Glutamatergic neuron (in vitro differentiated cells): ENCODE results near the gene GMEB2. TPM values are rescaled to one million over a fixed set of nuclear protein-coding genes. Genes with fewer than 3 reads are reported as not detected.
"Not testable (repeated sequence)": the region's sequence is repeated elsewhere in the genome, so short reads cannot be mapped to it uniquely, and the experiment has no call there.

Source experiments
- DNase-seq: peaks from one replicate; pipeline ENCODE4 v3.0.0; 2022
- H3K27ac Mint-ChIP-seq: one replicate; pipeline ENCODE4 v1.8.0; 2020; ENCODE audit warnings: mild to moderate bottlenecking, mixed read lengths, inconsistent platforms; ENCODE audit not compliant: unreplicated experiment
- H3K27me3 Mint-ChIP-seq: one replicate; pipeline ENCODE4 v1.8.0; 2020; ENCODE audit warnings: mild to moderate bottlenecking, moderate library complexity, mixed read lengths, inconsistent platforms; ENCODE audit not compliant: unreplicated experiment
- H3K36me3 Mint-ChIP-seq: one replicate; pipeline ENCODE4 v1.8.0; 2020; ENCODE audit warnings: mild to moderate bottlenecking, mixed read lengths, inconsistent platforms; ENCODE audit not compliant: unreplicated experiment
- H3K4me1 Mint-ChIP-seq: one replicate; pipeline ENCODE4 v1.8.0; 2020; ENCODE audit warnings: mild to moderate bottlenecking, low read depth, mixed read lengths, inconsistent platforms; ENCODE audit not compliant: unreplicated experiment
- H3K4me3 Mint-ChIP-seq: one replicate; pipeline ENCODE4 v1.8.0; 2020; ENCODE audit warnings: mild to moderate bottlenecking, mixed read lengths, inconsistent platforms; ENCODE audit not compliant: unreplicated experiment
- H3K9me3 Mint-ChIP-seq: one replicate; pipeline ENCODE4 v1.8.0; 2020; ENCODE audit warnings: mild to moderate bottlenecking, moderate library complexity, mixed read lengths, inconsistent platforms; ENCODE audit not compliant: unreplicated experiment
- CTCF ChIP-seq: fragments of 200-600 bp; sonication (generic); IDR thresholded peaks from one replicate; pipeline ENCODE4 v1.5.0; 2021; ENCODE audit not compliant: partially characterized antibody, unreplicated experiment
- total RNA-seq: library from RNA; stranded (reverse); fragmentation: NEBNext Ultra II Directional; extraction: Animal tissue kit (Norgen Biotek cat#: 25700); gene quantifications from one replicate; pipeline ENCODE4 v1.2.1, GENCODE V29; 2021; ENCODE audit not compliant: unreplicated experiment

GMEB2 gene
- total RNA-seq, 1 donor from 2014 or later = 12.8 TPM

- peaks cover 5% of the 10 kb centered on the region for H3K4me1 Mint-ChIP-seq
- no peak for DNase-seq
- no peak for TF ChIP-seq CTCF
- peaks cover 8% of the 10 kb centered on the region for H3K9me3 Mint-ChIP-seq
- H3K4me3 Mint-ChIP-seq = no peak overlapping the region
- H3K36me3 Mint-ChIP-seq = no peaks in the 10 kb centered on the region
- no peak overlapping the region for H3K27ac Mint-ChIP-seq
- H3K27me3 Mint-ChIP-seq = peaks cover 11% of the 10 kb centered on the region
Observed at GRCh38 chr20:63636752-63637628, 10.1 kb upstream of the GMEB2 start.

- no peak overlapping the region for H3K27ac Mint-ChIP-seq
- H3K27me3 Mint-ChIP-seq = peaks cover 10% of the 10 kb centered on the region
- no peak for DNase-seq
- peaks cover 7% of the 10 kb centered on the region for H3K9me3 Mint-ChIP-seq
- no peak overlapping the region for H3K4me3 Mint-ChIP-seq
- H3K36me3 Mint-ChIP-seq = no peaks in the 10 kb centered on the region
- no peak for TF ChIP-seq CTCF
- H3K4me1 Mint-ChIP-seq = peaks cover 5% of the 10 kb centered on the region
Observed at GRCh38 chr20:63635431-63636141, 8.7 kb upstream of the GMEB2 start.

GRCh38 chr20:63633732-63634131 lies 6.8 kb upstream of the GMEB2 start:
- TF ChIP-seq CTCF = no peak
- no peak overlapping the region for H3K4me3 Mint-ChIP-seq
- H3K27me3 Mint-ChIP-seq = peaks cover 11% of the 10 kb centered on the region
- peaks cover 11% of the 10 kb centered on the region for H3K4me1 Mint-ChIP-seq
- DNase-seq = no peak
- no peak overlapping the region for H3K27ac Mint-ChIP-seq
- peaks cover 14% of the 10 kb centered on the region for H3K9me3 Mint-ChIP-seq
- no peaks in the 10 kb centered on the region for H3K36me3 Mint-ChIP-seq

GRCh38 chr20:63631426-63631825 lies 4.5 kb upstream of the GMEB2 start:
- Mint-ChIP-seq H3K4me1 (peaks cover 16% of the 10 kb centered on the region), H3K27me3 (peaks cover 18% of the 10 kb centered on the region), H3K9me3 (peaks cover 18% of the 10 kb centered on the region)
- not testable (repeated sequence) for H3K27ac Mint-ChIP-seq, H3K36me3 Mint-ChIP-seq, DNase-seq, H3K4me3 Mint-ChIP-seq

- peaks cover 16% of the 10 kb centered on the region for H3K4me1 Mint-ChIP-seq
- H3K27ac Mint-ChIP-seq, H3K36me3 Mint-ChIP-seq, H3K4me3 Mint-ChIP-seq: not testable (repeated sequence)
- H3K27me3 Mint-ChIP-seq = peaks cover 18% of the 10 kb centered on the region
- H3K9me3 Mint-ChIP-seq = peaks cover 18% of the 10 kb centered on the region
- peak; percentile 0 for DNase-seq
Observed at GRCh38 chr20:63630956-63631355, 4.1 kb upstream of the GMEB2 start.
